Mucosa of rectum (tissue), 2 donors: Measurements from ENCODE around the gene TPM4.
"Not testable (repeated sequence)": the region's sequence is repeated elsewhere in the genome, so short reads cannot be mapped to it uniquely, and the experiment has no call there.

Experiments used
- H3K27ac ChIP-seq, 2 donors: one replicate each; pipeline ENCODE4 v1.7.0; 2013; ENCODE audit warnings: inconsistent platforms in 2 of 2, low read depth in 2 of 2, low read length in 2 of 2
- H3K27me3 ChIP-seq, 2 donors: one replicate each; pipeline ENCODE4 v1.7.0; 2013; ENCODE audit warnings: low read length in 2 of 2; ENCODE audit not compliant: control insufficient read depth in 2 of 2, insufficient read depth in 2 of 2
- H3K36me3 ChIP-seq, 2 donors: one replicate each; pipeline ENCODE4 v1.7.0; 2013; ENCODE audit warnings: low read length in 2 of 2; ENCODE audit not compliant: control insufficient read depth in 2 of 2, insufficient read depth in 2 of 2
- H3K4me1 ChIP-seq, 2 donors: one replicate each; pipeline ENCODE4 v1.7.0; 2013; ENCODE audit warnings: low read length in 2 of 2, mild to moderate bottlenecking in 1 of 2; ENCODE audit not compliant: control insufficient read depth in 2 of 2, insufficient read depth in 2 of 2
- H3K4me3 ChIP-seq, 2 donors: one replicate each; pipeline ENCODE4 v1.7.0; 2013; ENCODE audit warnings: low read length in 2 of 2
- H3K9ac ChIP-seq, 2 donors: one replicate each; pipeline ENCODE4 v1.7.0; 2013; ENCODE audit warnings: low read length in 2 of 2, low read depth in 1 of 2, mild to moderate bottlenecking in 1 of 2
- H3K9me3 ChIP-seq, 2 donors: one replicate each; pipeline ENCODE4 v1.7.0; 2013; ENCODE audit warnings: low read length in 2 of 2; ENCODE audit not compliant: control insufficient read depth in 2 of 2
- donor health status: healthy.
- donor health status: Normal muscosa, but diverticular disease.

The TPM4 gene

GRCh38 chr19:16111160-16111908, 35.0 kb downstream of the TPM4 start, which contains the start of gene RAB8A:
TSS of gene RAB8A (plus strand) at chr19:16111889. CDS start at chr19:16111902, 13 bp downstream.
- peaks cover 0 to 12% of the 10 kb centered on the region in 2 donors for H3K36me3 ChIP-seq
- no peaks in the 10 kb centered on the region for H3K27me3 ChIP-seq
- peak within 1 kb of the TSS; percentile 96 to 98 for H3K4me3 ChIP-seq
- H3K9me3 ChIP-seq: no peaks in the 10 kb centered on the region
- H3K4me1 ChIP-seq: peaks cover 26 to 41% of the 10 kb centered on the region in 2 donors
- peak within 1 kb of the TSS; percentile 97 to 99 for H3K9ac ChIP-seq
- H3K27ac ChIP-seq: peak within 1 kb of the TSS; percentile 93 to 96

- peak overlapping the region; percentile 97 to 99 for H3K9ac ChIP-seq
- peak overlapping the region; percentile 96 to 98 for H3K4me3 ChIP-seq
- H3K4me1 ChIP-seq: peaks cover 26 to 38% of the 10 kb centered on the region in 2 donors
- H3K27me3 ChIP-seq: no peaks in the 10 kb centered on the region
- H3K36me3 ChIP-seq: peaks cover 0 to 15% of the 10 kb centered on the region in 2 donors
- peak overlapping the region; percentile 93 to 96 for H3K27ac ChIP-seq
- no peaks in the 10 kb centered on the region for H3K9me3 ChIP-seq
Measured at GRCh38 chr19:16111909-16112752, 35.8 kb downstream of the TPM4 start.

GRCh38 chr19:16112778-16113177, 36.5 kb downstream of the TPM4 start:
- Histone ChIP-seq H3K27me3 (no peaks in the 10 kb centered on the region), H3K36me3 (peaks cover 2 to 16% of the 10 kb centered on the region in 2 donors), H3K9me3 (no peaks in the 10 kb centered on the region), H3K4me3 (peak overlapping the region; percentile 96 to 98), H3K27ac (peak overlapping the region in 1 of 2 donors; percentile 96), H3K9ac (peak overlapping the region; percentile 97 to 99), H3K4me1 (peaks cover 28 to 41% of the 10 kb centered on the region in 2 donors)

- peaks cover 30 to 50% of the 10 kb centered on the region in 2 donors for H3K4me1 ChIP-seq
- no peaks in the 10 kb centered on the region for H3K9me3 ChIP-seq
- no peak overlapping the region for H3K4me3 ChIP-seq
- H3K27ac ChIP-seq: peak overlapping the region; percentile 2 to 23
- peaks cover 11 to 23% of the 10 kb centered on the region in 2 donors for H3K36me3 ChIP-seq
- no peaks in the 10 kb centered on the region for H3K27me3 ChIP-seq
- no peak overlapping the region for H3K9ac ChIP-seq
Measured at GRCh38 chr19:16113727-16114126, 37.4 kb downstream of the TPM4 start.

- Histone ChIP-seq H3K27me3 (no peaks in the 10 kb centered on the region), H3K9me3 (no peaks in the 10 kb centered on the region), H3K9ac (no peak overlapping the region), H3K27ac (peak overlapping the region; percentile 43 to 55), H3K4me1 (peaks cover 39 to 55% of the 10 kb centered on the region in 2 donors), H3K4me3 (no peak overlapping the region), H3K36me3 (peaks cover 19 to 28% of the 10 kb centered on the region in 2 donors)
Measured at GRCh38 chr19:16115301-16116039, 39.2 kb downstream of the TPM4 start.

- H3K27ac ChIP-seq: peak overlapping the region in 1 of 2 donors; percentile 43
- peaks cover 20 to 30% of the 10 kb centered on the region in 2 donors for H3K36me3 ChIP-seq
- H3K4me3 ChIP-seq: no peak overlapping the region
- H3K27me3 ChIP-seq: no peaks in the 10 kb centered on the region
- no peaks in the 10 kb centered on the region for H3K9me3 ChIP-seq
- H3K9ac ChIP-seq: no peak overlapping the region
- peaks cover 39 to 54% of the 10 kb centered on the region in 2 donors for H3K4me1 ChIP-seq
Measured at GRCh38 chr19:16116067-16116466, 39.8 kb downstream of the TPM4 start.

- H3K4me1 ChIP-seq: peaks cover 34 to 46% of the 10 kb centered on the region in 2 donors
- H3K9ac ChIP-seq: no peak overlapping the region
- H3K4me3 ChIP-seq: no peak overlapping the region
- H3K9me3 ChIP-seq: no peaks in the 10 kb centered on the region
- H3K36me3 ChIP-seq: peaks cover 35 to 45% of the 10 kb centered on the region in 2 donors
- peak overlapping the region; percentile 50 to 75 for H3K27ac ChIP-seq
- no peaks in the 10 kb centered on the region for H3K27me3 ChIP-seq
Measured at GRCh38 chr19:16117594-16118033, 41.3 kb downstream of the TPM4 start.

- peaks cover 36 to 49% of the 10 kb centered on the region in 2 donors for H3K36me3 ChIP-seq
Measured at GRCh38 chr19:16118489-16119033, 42.3 kb downstream of the TPM4 start.

GRCh38 chr19:16119075-16119857, 43.0 kb downstream of the TPM4 start:
- Histone ChIP-seq H3K4me1 (peaks cover 25 to 35% of the 10 kb centered on the region in 2 donors), H3K9ac (peak overlapping the region in 1 of 2 donors; percentile 32), H3K36me3 (peaks cover 42 to 54% of the 10 kb centered on the region in 2 donors), H3K27ac (peak overlapping the region; percentile 18 to 75)
- H3K4me3 ChIP-seq, H3K27me3 ChIP-seq, H3K9me3 ChIP-seq: not testable (repeated sequence)

More at GRCh38 chr19:16118489-16119033, 42.3 kb downstream of the TPM4 start:
- Histone ChIP-seq H3K27ac (peak overlapping the region; percentile 56 to 75), H3K9me3 (no peaks in the 10 kb centered on the region), H3K9ac (no peak overlapping the region), H3K4me3 (no peak overlapping the region), H3K27me3 (no peaks in the 10 kb centered on the region), H3K4me1 (peaks cover 27 to 38% of the 10 kb centered on the region in 2 donors)
